ENCODE measurements around the gene TMEM101. TPM values are rescaled to one million over a fixed set of nuclear protein-coding genes. Genes with fewer than 3 reads are reported as not detected.

TMEM101 gene
- total and polyA plus RNA-seq, 2 of the 13 experiments (the other 11 are each of a cell fraction or from before 2014, with no cell fraction given): 72.0 to 100 TPM

- ChIA-PET CTCF (ENCODE audit: low intra/inter-chr PET ratio, low total read pairs) (no interaction called here), POLR2A (no interaction called here)
- Histone ChIP-seq H3K9me3 (ENCODE audit: low read length) (no peaks in the 10 kb centered on the region), H3K4me1 (ENCODE audit: insufficient read depth, low read length) (0 out of 2 replicates have a peak, but pooled peaks cover 14% of the 10 kb centered on the region), H3K36me3 (replicated peaks in 1 of 2; ENCODE audit: control insufficient read depth in 1 of 2, insufficient read depth in 2 of 2, low read length in 2 of 2) (peaks cover 42 to 75% of the 10 kb centered on the region in 2 experiments), H2AFZ (ENCODE audit: low read length) (no peak overlapping the region), H3K4me3 (replicated peaks in 1 of 3; ENCODE audit: insufficient read depth in 1 of 3, low read depth in 2 of 3, low read length in 3 of 3) (no peak overlapping the region), H3K9ac (ENCODE audit: insufficient read depth, low read depth, low read length) (no peak overlapping the region), H4K20me1 (ENCODE audit: insufficient read depth, low read length) (peaks cover 2% of the 10 kb centered on the region; the same call in 1 of the 2 replicates), H3K27me3 (ENCODE audit: control insufficient read depth in 1 of 2, insufficient read depth in 2 of 2, low read length in 2 of 2) (no peaks in the 10 kb centered on the region), H3K27ac (ENCODE audit: extremely low read length, insufficient read depth, low read length) (no peak overlapping the region), H3K4me2 (ENCODE audit: low read depth, low read length) (no peak overlapping the region), H3K79me2 (ENCODE audit: insufficient read depth, low read length) (peaks cover 48% of the 10 kb centered on the region)
- in situ Hi-C loops (cut with HindIII; ENCODE audit: extremely low pct_ligation_motif_present, low pct_unique_long_range_greater_than_20kb): no loop called here
- BruUV-seq (replicated peaks): TSS peak; percentile 45
- ATAC-seq (peak; percentile 38; the same call in 2 of the 3 replicates), FAIRE-seq (no peak), DNase-seq (ENCODE audit: low spot score) (no peak)
- WGBS (ENCODE audit: low lambda C conversion rate): 91% methylated on average over 3 of the region's 3 CpGs
- intact Hi-C loops (cut with micrococcal nuclease; ENCODE audit: unreplicated experiment): no loop called here
- TF ChIP-seq ZFP36 (IDR thresholded peaks at IDR 0.05; ENCODE audit: borderline replicate concordance, low read depth, low read length, partially characterized antibody) (no peak), ZXDC (CRISPR knock-in tag; IDR thresholded peaks at IDR 0.05) (no peak), ZFP36L1 (CRISPR knock-in tag; IDR thresholded peaks at IDR 0.05) (no peak), ZNF749 (CRISPR knock-in tag; IDR thresholded peaks at IDR 0.05; ENCODE audit: borderline replicate concordance) (no peak), YY1 (IDR thresholded peaks at IDR 0.05; ENCODE audit: insufficient read depth, insufficient replicate concordance, low read depth, low read length) (no peak), ZNF207 (IDR thresholded peaks at IDR 0.05; ENCODE audit: borderline replicate concordance) (no peak), MAF1 (CRISPR knock-in tag; IDR thresholded peaks at IDR 0.05; ENCODE audit: borderline replicate concordance) (no peak), ZNF383 (CRISPR knock-in tag; IDR thresholded peaks at IDR 0.05; ENCODE audit: borderline replicate concordance) (no peak), ETV6 (CRISPR knock-in tag; conservative IDR thresholded peaks at IDR 0.05) (no peak), ZBTB33 (CRISPR knock-in tag; IDR thresholded peaks at IDR 0.05) (no peak), ZNF224 (CRISPR knock-in tag; IDR thresholded peaks at IDR 0.05) (no peak), MAX (IDR thresholded peaks at IDR 0.05) (no peak)
- TF ChIP-seq, protein P1, sequence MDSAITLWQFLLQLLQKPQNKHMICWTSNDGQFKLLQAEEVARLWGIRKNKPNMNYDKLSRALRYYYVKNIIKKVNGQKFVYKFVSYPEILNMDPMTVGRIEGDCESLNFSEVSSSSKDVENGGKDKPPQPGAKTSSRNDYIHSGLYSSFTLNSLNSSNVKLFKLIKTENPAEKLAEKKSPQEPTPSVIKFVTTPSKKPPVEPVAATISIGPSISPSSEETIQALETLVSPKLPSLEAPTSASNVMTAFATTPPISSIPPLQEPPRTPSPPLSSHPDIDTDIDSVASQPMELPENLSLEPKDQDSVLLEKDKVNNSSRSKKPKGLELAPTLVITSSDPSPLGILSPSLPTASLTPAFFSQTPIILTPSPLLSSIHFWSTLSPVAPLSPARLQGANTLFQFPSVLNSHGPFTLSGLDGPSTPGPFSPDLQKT (CRISPR knock-in tag; IDR thresholded peaks at IDR 0.05; ENCODE audit: borderline replicate concordance): no peak
These were observed 38.5 kb upstream of the TMEM101 start for GRCh38 chr17:44053125-44053872.

Data from HepG2 (cell line).